Fibroblast of villous mesenchyme (primary cell): Measurements from ENCODE around the gene KNOP1. TPM values are rescaled to one million over a fixed set of nuclear protein-coding genes. Genes with fewer than 3 reads are reported as not detected.

Experiments
- DNase-seq: peaks from one replicate; pipeline ENCODE4 v3.0.0-alpha.2; 2010; ENCODE audit warnings: low read depth
- H3K4me3 ChIP-seq: 2 replicates; pipeline ENCODE4 v1.5.1; 2011; ENCODE audit warnings: low read depth, mild to moderate bottlenecking, low read length
- total RNA-seq: library from RNA; depleted of rRNA; stranded (reverse); fragments of >200 nt; gene quantifications from 2 replicates; pipeline ENCODE4 v1.2.3, GENCODE V29; 2012
- TF ChIP-seq, protein P1 (sequence below): IDR thresholded peaks from 2 replicates; pipeline ENCODE4 v1.5.1; 2012; ENCODE audit warnings: low read depth, mild to moderate bottlenecking, low read length; ENCODE audit not compliant: insufficient read depth

The KNOP1 gene
- total RNA-seq: 16.8 and 17.3 TPM in 2 replicates

- peak within 1 kb of the TSS; percentile 94 for H3K4me3 ChIP-seq
- peak; percentile 92 for DNase-seq
- TF ChIP-seq, protein P1, sequence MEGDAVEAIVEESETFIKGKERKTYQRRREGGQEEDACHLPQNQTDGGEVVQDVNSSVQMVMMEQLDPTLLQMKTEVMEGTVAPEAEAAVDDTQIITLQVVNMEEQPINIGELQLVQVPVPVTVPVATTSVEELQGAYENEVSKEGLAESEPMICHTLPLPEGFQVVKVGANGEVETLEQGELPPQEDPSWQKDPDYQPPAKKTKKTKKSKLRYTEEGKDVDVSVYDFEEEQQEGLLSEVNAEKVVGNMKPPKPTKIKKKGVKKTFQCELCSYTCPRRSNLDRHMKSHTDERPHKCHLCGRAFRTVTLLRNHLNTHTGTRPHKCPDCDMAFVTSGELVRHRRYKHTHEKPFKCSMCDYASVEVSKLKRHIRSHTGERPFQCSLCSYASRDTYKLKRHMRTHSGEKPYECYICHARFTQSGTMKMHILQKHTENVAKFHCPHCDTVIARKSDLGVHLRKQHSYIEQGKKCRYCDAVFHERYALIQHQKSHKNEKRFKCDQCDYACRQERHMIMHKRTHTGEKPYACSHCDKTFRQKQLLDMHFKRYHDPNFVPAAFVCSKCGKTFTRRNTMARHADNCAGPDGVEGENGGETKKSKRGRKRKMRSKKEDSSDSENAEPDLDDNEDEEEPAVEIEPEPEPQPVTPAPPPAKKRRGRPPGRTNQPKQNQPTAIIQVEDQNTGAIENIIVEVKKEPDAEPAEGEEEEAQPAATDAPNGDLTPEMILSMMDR: peak; percentile 7
These were observed at the start of gene KNOP1, which contains the start of gene IQCK for GRCh38 chr16:19717741-19718623. KNOP1 (minus strand) TSS chr16:19718227; CDS start chr16:19715035, 3,192 bp downstream. IQCK (plus strand) TSS chr16:19718271; CDS start chr16:19718307, 36 bp downstream.

DNA sequence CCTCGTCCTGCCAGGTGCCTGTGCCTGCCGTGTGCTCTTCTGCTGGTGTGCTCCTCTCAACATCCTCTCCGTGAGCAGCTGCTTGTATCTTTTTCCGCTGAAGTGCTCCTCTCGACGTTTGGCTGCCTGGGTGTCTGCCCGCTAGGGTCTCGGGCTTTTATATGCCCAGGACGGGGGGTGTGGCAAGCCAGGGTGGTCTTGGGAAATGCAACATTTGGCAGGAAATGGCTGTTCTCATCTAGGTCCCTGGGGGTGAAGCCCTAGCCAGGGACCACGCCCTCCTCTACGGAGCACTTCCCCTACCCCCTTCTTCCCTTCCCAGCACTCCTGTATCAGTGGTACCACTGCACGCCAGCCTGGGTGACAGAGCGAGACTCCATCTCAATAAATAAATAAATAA lies 49.5 kb upstream of the KNOP1 start:
- TF ChIP-seq, protein P1: no peak
- DNase-seq: no peak
- H3K4me3 ChIP-seq: no peak overlapping the region

DNA sequence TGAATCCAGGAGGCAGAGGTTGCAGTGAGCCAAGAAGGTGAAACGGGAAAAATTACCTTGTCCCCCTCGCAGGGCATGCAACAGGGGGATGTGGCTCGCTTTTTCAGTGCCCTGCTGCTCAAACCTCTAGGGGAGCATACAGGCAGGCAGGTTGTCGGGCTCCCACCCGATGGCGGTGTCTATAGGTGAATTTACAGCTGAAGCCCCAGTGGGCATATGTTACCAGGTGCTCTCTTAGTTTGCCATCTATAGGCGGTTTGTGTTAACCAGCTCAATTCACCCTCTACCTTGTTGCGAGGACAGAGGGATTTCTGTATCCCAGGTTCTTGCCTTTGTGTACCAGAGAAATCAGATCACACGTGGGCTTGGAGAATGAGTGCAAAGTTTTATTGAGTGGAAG lies 49.0 kb upstream of the KNOP1 start:
- TF ChIP-seq, protein P1: no peak
- H3K4me3 ChIP-seq: no peak overlapping the region
- no peak for DNase-seq

GRCh38 chr16:19766554-19766884 lies 48.5 kb upstream of the KNOP1 start:
- H3K4me3 ChIP-seq: no peak overlapping the region
- TF ChIP-seq, protein P1: no peak
- DNase-seq: no peak

DNA sequence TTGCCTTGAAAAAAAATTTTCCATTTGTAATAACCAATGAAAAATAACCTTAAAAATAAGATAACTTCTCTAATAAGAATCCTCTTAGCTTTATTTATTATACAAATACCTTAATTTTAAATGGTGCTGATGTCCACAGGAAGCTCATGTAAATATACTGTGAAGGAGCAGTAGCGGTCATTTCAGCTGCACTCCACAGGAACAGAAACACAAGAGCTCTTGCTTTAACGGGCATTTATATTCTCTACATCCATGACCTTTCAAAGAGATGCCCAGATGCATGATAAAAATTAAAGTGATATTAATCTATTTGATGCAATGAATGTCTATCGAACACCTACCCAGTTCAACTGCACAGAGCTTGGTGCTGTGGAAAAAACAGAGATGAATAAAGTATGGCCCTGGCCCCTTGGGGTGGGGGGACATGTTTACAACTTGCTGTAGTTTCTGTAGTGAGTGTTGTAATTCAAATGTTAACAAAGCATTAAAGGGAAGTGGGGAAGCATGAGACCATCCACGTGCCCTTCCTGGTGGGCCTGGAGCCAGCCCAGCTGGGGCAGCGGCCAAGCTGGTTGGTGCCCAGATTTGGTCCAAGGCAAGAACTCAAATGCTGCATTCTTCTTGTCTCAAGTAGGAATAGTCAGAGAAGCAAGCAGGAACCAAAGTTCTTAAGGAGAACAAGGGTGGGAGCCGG lies 48.0 kb upstream of the KNOP1 start:
- no peak overlapping the region for H3K4me3 ChIP-seq
- peak; percentile 28 for DNase-seq
- TF ChIP-seq, protein P1: no peak

- DNase-seq: no peak
- TF ChIP-seq, protein P1: no peak
- H3K4me3 ChIP-seq: no peak overlapping the region
These were observed 42.5 kb upstream of the KNOP1 start for GRCh38 chr16:19760356-19761060.
